BE2C (cell line): Measurements from ENCODE around the gene DGKI.

ENCODE experiments used
- DNase-seq: peaks from one replicate; pipeline ENCODE4 v3.0.0-alpha.2; 2020
- H3K27me3 ChIP-seq: fragments of 250-450 bp; sonication (Bioruptor Pico); 2 replicates; pipeline ENCODE4 v1.5.1; 2020; ENCODE audit warnings: mild to moderate bottlenecking
- H3K36me3 ChIP-seq: fragments of 250-450 bp; sonication (Bioruptor Pico); 2 replicates; pipeline ENCODE4 v1.5.1; 2020; ENCODE audit warnings: mild to moderate bottlenecking
- H3K4me1 ChIP-seq: fragments of 250-450 bp; sonication (Bioruptor Pico); 2 replicates; pipeline ENCODE4 v1.5.1; 2020
- H3K4me3 ChIP-seq: 2 replicates; pipeline ENCODE4 v1.5.1; 2011; ENCODE audit warnings: low read depth, low read length
- H3K9me3 ChIP-seq: fragments of 250-450 bp; sonication (Bioruptor Pico); 2 replicates; pipeline ENCODE4 v1.5.1; 2020
- TF ChIP-seq, protein P1 (sequence below): IDR thresholded peaks from 2 replicates; pipeline ENCODE4 v1.5.1; 2012; ENCODE audit warnings: mild to moderate bottlenecking, low read depth, low read length

DGKI gene

DNA sequence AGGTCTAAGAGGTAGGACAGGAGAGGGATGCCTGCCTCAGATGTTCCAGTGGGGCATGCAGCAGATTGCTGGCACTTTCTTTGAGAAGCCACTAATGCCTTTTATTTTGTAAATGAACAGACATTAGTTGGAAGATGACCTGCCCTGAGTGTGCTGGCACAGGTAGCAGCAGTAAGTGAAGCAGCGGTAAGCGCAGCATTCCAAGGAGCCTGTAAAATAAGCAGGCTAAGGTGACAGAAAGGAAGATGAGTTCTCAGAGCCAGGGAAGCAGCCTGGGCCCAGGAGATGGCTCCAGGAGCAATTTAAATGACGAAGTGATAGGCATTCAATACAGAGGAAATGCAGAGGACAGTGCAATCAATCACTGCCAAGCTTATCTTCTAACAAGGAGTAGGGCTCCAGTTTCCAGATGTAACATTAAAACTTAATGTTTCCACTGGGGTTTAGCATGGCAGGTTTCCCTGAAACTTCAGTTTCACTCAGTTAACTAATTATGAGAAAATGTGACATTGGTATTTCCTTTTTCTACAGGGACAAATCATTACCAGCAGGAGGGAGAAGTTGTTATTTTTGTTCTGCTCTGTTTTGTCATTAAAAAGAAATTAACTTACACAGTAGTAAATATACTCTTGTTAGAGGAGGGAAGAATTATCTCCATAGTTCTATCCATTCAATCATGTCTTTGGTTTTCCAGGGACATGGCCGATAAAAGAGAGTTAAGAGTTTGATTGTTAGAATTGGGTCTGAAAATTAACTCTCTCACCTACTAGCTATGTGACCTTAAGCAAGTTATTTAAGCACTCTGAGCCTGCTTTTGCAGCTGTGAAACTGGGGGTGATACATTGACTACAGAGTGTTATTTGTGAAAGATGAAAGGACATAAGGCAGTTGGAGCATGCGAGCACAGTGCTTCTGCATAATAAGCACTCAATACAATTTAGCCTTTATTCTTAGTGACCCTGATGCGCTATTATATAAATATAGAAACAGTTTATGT, 406.6 kb downstream of the DGKI start:
- Histone ChIP-seq H3K4me1 (no peaks in the 10 kb centered on the region), H3K9me3 (no peaks in the 10 kb centered on the region), H3K27me3 (no peaks in the 10 kb centered on the region), H3K4me3 (no peak overlapping the region), H3K36me3 (no peaks in the 10 kb centered on the region)
- TF ChIP-seq, protein P1, sequence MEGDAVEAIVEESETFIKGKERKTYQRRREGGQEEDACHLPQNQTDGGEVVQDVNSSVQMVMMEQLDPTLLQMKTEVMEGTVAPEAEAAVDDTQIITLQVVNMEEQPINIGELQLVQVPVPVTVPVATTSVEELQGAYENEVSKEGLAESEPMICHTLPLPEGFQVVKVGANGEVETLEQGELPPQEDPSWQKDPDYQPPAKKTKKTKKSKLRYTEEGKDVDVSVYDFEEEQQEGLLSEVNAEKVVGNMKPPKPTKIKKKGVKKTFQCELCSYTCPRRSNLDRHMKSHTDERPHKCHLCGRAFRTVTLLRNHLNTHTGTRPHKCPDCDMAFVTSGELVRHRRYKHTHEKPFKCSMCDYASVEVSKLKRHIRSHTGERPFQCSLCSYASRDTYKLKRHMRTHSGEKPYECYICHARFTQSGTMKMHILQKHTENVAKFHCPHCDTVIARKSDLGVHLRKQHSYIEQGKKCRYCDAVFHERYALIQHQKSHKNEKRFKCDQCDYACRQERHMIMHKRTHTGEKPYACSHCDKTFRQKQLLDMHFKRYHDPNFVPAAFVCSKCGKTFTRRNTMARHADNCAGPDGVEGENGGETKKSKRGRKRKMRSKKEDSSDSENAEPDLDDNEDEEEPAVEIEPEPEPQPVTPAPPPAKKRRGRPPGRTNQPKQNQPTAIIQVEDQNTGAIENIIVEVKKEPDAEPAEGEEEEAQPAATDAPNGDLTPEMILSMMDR, result no peak
- peak; percentile 15 for DNase-seq

GRCh38 chr7:137434946-137435345, 411.8 kb downstream of the DGKI start:
- no peaks in the 10 kb centered on the region for H3K27me3 ChIP-seq
- DNase-seq, result no peak
- H3K9me3 ChIP-seq, result no peaks in the 10 kb centered on the region
- H3K4me1 ChIP-seq, result no peaks in the 10 kb centered on the region
- no peaks in the 10 kb centered on the region for H3K36me3 ChIP-seq
- TF ChIP-seq, protein P1, result no peak
- H3K4me3 ChIP-seq, result no peak overlapping the region

- TF ChIP-seq, protein P1, result no peak
- no peak for DNase-seq
- no peaks in the 10 kb centered on the region for H3K36me3 ChIP-seq
- no peaks in the 10 kb centered on the region for H3K27me3 ChIP-seq
- no peaks in the 10 kb centered on the region for H3K9me3 ChIP-seq
- H3K4me3 ChIP-seq, result no peak overlapping the region
- no peaks in the 10 kb centered on the region for H3K4me1 ChIP-seq
These were observed 412.2 kb downstream of the DGKI start for GRCh38 chr7:137434530-137434929.

DNA sequence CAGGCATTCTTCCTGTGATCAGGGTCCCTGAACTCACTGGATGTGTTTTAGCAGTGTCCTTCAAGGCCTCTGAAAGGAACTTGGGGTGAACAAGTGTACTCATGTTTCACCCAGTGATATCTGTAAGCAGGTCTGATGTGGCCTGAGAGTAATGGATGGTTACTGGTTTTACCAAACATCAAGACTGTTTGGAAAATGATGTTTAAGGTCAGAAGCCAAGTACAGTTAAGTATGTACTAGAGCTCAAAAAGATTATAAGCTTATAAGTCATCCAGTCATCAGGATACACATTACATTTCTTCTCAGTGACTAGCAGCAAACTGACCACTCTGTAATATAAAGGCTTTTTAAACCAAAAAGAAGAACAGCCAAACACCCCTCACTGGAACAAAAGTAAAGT, 423.5 kb downstream of the DGKI start:
- no peak for DNase-seq
- Histone ChIP-seq H3K27me3 (no peaks in the 10 kb centered on the region), H3K36me3 (no peaks in the 10 kb centered on the region), H3K9me3 (no peaks in the 10 kb centered on the region), H3K4me3 (no peak overlapping the region), H3K4me1 (no peaks in the 10 kb centered on the region; the same call in 1 of the 2 replicates)
- TF ChIP-seq, protein P1, result no peak

GRCh38 chr7:137421366-137421765, 425.4 kb downstream of the DGKI start:
- DNase-seq, result no peak
- H3K4me1 ChIP-seq, result no peaks in the 10 kb centered on the region; the same call in 1 of the 2 replicates
- no peaks in the 10 kb centered on the region for H3K36me3 ChIP-seq
- no peaks in the 10 kb centered on the region for H3K27me3 ChIP-seq
- TF ChIP-seq, protein P1, result no peak
- H3K9me3 ChIP-seq, result no peaks in the 10 kb centered on the region
- no peak overlapping the region for H3K4me3 ChIP-seq

- Histone ChIP-seq H3K4me1 (no peaks in the 10 kb centered on the region; the same call in 1 of the 2 replicates), H3K27me3 (no peaks in the 10 kb centered on the region), H3K9me3 (no peaks in the 10 kb centered on the region), H3K4me3 (no peak overlapping the region), H3K36me3 (no peaks in the 10 kb centered on the region)
- TF ChIP-seq, protein P1, result no peak
- DNase-seq, result no peak
These were observed 427.9 kb downstream of the DGKI start for GRCh38 chr7:137418841-137419240.
